ENCODE measurements around the gene TUT4.

TUT4 gene

DNA sequence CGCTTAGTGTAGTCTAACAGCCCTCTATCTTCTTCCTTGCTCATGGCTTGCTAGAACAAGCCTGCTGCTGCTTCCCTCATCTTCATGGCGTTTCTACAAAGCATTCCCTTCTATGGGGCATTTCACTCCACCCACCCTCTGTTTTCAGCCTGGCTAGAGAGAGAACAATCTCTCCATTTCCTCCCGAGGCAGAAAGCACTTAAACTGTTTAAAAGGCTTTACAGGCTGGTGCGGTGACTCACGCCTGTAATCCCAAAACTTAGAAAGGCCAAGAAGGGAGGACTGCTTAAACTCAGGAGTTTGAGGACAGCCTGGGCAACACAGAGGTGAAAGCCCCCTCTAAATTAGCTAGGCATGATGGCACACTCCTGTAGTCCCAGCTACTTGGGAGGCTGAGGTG, 166.4 kb downstream of the TUT4 start:
- POLR2A ChIA-PET (ENCODE audit: low non-redundant PET): no interaction called here
- TF ChIP-seq, protein P1, sequence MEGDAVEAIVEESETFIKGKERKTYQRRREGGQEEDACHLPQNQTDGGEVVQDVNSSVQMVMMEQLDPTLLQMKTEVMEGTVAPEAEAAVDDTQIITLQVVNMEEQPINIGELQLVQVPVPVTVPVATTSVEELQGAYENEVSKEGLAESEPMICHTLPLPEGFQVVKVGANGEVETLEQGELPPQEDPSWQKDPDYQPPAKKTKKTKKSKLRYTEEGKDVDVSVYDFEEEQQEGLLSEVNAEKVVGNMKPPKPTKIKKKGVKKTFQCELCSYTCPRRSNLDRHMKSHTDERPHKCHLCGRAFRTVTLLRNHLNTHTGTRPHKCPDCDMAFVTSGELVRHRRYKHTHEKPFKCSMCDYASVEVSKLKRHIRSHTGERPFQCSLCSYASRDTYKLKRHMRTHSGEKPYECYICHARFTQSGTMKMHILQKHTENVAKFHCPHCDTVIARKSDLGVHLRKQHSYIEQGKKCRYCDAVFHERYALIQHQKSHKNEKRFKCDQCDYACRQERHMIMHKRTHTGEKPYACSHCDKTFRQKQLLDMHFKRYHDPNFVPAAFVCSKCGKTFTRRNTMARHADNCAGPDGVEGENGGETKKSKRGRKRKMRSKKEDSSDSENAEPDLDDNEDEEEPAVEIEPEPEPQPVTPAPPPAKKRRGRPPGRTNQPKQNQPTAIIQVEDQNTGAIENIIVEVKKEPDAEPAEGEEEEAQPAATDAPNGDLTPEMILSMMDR (conservative IDR thresholded peaks at IDR 0.05; ENCODE audit: low read depth): no peak
- DNase-seq (ENCODE audit: low spot score): no peak
- H3K27ac ChIP-seq: no peak overlapping the region
- CTCF ChIA-PET: no interaction called here

DNA sequence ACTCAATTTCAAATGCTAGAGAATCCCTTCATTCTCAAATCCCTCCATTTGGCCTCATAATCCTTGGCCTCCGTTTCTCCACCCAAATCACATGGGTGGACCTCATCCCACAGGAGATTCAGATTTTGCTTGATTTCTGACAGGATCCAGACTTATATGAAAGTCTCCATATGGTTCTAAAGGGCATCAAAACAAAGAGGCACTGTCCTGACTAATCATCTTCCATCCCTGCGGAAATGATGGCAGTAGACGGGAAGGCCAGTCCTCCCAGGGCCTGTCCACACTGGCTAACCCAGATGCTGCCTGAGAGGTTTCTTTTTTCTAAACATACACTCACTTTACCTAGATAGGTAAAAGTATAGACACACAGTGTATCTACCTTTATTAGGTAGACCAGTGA, 167.5 kb downstream of the TUT4 start:
- TF ChIP-seq, protein P1 (conservative IDR thresholded peaks at IDR 0.05; ENCODE audit: low read depth): no peak
- no peak for DNase-seq (ENCODE audit: low spot score)
- no peak overlapping the region for H3K27ac ChIP-seq
- ChIA-PET CTCF (no interaction called here), POLR2A (ENCODE audit: low non-redundant PET) (no interaction called here)
